GM12878 (cell line): ENCODE measurements around the gene ERAS. TPM values are rescaled to one million over a fixed set of nuclear protein-coding genes. Genes with fewer than 3 reads are reported as not detected.

ENCODE experiments used
- ATAC-seq: fragments of 200-7000 bp; cut with Tn5 transposase; 3 replicates; pipeline ENCODE4 v1.9.1; 2020; ENCODE audit warnings: mild to moderate bottlenecking, moderate library complexity
- BruUV-seq: library from RNA; stranded (reverse); fragments of 400-500 nt; replicated peaks from 2 replicates; lab custom pipeline; 2021; lab: Mats Ljungman, UMichigan
- CTCF ChIA-PET: fragments of 300-600 bp; sonication (Branson Sonifier 250); formaldehyde crosslinking; extraction: SDS; loops from one replicate; lab custom pipeline; 2021; ENCODE audit warnings: inconsistent platforms; lab: Yijun Ruan, JAX
- POLR2A ChIA-PET: fragments of 350-600 bp; formaldehyde crosslinking; extraction: SDS; loops from one replicate; lab custom pipeline; 2021; ENCODE audit warnings: inconsistent platforms; lab: Charles Lee
- RAD21 ChIA-PET: fragments of 300-600 bp; sonication (Branson Sonifier 250); formaldehyde crosslinking; loops from one replicate; lab custom pipeline; 2023; ENCODE audit warnings: antibody characterized with exemption; ENCODE audit not compliant: unreplicated experiment; lab: Charles Lee
- SMC1A ChIA-PET: fragments of 300-600 bp; sonication (Branson Sonifier 250); formaldehyde crosslinking; loops from one replicate; lab custom pipeline; 2023; ENCODE audit not compliant: unreplicated experiment, uncharacterized antibody; lab: Charles Lee
- DNase-seq: peaks from one replicate; pipeline ENCODE4 v3.0.0-alpha.2; 2011; ENCODE audit warnings: low read depth, low spot score
- FAIRE-seq: peaks from 3 replicates; lab custom pipeline; 2011; peaks lifted over from hg19 to GRCh38; lab: Jason Lieb, UNC
- H2AFZ ChIP-seq: 2 replicates; pipeline ENCODE4 v1.6.0; 2011; ENCODE audit warnings: low read depth, low read length, control low read depth; ENCODE audit not compliant: control insufficient read depth
- H3K27ac ChIP-seq: 2 replicates; pipeline ENCODE4 v1.5.1; 2011; ENCODE audit warnings: control low read depth; ENCODE audit not compliant: control insufficient read depth, insufficient read depth
- H3K27me3 ChIP-seq, 2 experiments: replicated peaks in 1 of 2; 2 replicates each; pipeline versions ENCODE4 v1.6.0 to v1.6.1; 2011; ENCODE audit warnings: low read length in 1 of 2; ENCODE audit not compliant: control insufficient read depth in 2 of 2, insufficient read depth in 2 of 2
- H3K36me3 ChIP-seq, 2 experiments: 2 replicates each; pipeline ENCODE4 v1.5.1; 2011; ENCODE audit warnings: low read length in 1 of 2; ENCODE audit not compliant: control insufficient read depth in 2 of 2, insufficient read depth in 2 of 2
- H3K4me1 ChIP-seq: 2 replicates; pipeline ENCODE4 v1.6.1; 2011; ENCODE audit warnings: mild to moderate bottlenecking, low read length, moderate library complexity, mixed read lengths; ENCODE audit not compliant: control insufficient read depth, insufficient read depth
- H3K4me2 ChIP-seq: 2 replicates; pipeline ENCODE4 v1.6.0; 2011; ENCODE audit warnings: control low read depth; ENCODE audit not compliant: control insufficient read depth, insufficient read depth
- H3K4me3 ChIP-seq: fragments of 200-600 bp; sonication (generic); 2 replicates; pipeline ENCODE4 v1.5.1; 2016
- H3K79me2 ChIP-seq: 2 replicates; pipeline ENCODE4 v1.6.0; 2011; ENCODE audit warnings: low read length; ENCODE audit not compliant: control insufficient read depth, insufficient read depth
- H3K9ac ChIP-seq: 2 replicates; pipeline ENCODE4 v1.8.0; 2011; ENCODE audit warnings: low read length, control low read depth, mixed read lengths; ENCODE audit not compliant: control insufficient read depth, insufficient read depth
- H3K9me3 ChIP-seq: replicated peaks from 3 replicates; pipeline ENCODE4 v1.5.1; 2011; ENCODE audit warnings: mild to moderate bottlenecking, low read length; ENCODE audit not compliant: control insufficient read depth, insufficient read depth
- H4K20me1 ChIP-seq: 2 replicates; pipeline ENCODE4 v1.6.0; 2011; ENCODE audit not compliant: control insufficient read depth, insufficient read depth
- BCL11A ChIP-seq: IDR thresholded peaks from 2 replicates; pipeline ENCODE4 v1.6.1; 2011; ENCODE audit warnings: low read depth, low read length
- MYB ChIP-seq: fragments of 150-350 bp; IDR thresholded peaks from 2 replicates; pipeline ENCODE4 v1.6.1; 2014; ENCODE audit warnings: mild to moderate bottlenecking, low read depth, low read length, borderline replicate concordance
- POU2F2 ChIP-seq: IDR thresholded peaks from 3 replicates; pipeline ENCODE4 v1.6.1; 2011; ENCODE audit warnings: low read depth, mild to moderate bottlenecking, low read length, borderline replicate concordance
- RCOR1 ChIP-seq: conservative IDR thresholded peaks from 2 replicates; pipeline ENCODE4 v1.6.1; 2012; ENCODE audit warnings: low read depth, low read length, improper control_type of control experiment
- SMC3 ChIP-seq: IDR thresholded peaks from 2 replicates; pipeline ENCODE4 v1.6.1; 2011; ENCODE audit warnings: low read length, improper control_type of control experiment, borderline replicate concordance
- SREBF1 ChIP-seq: IDR thresholded peaks from 2 replicates; pipeline ENCODE4 v1.6.1; 2012; ENCODE audit warnings: mild to moderate bottlenecking, low read length
- ZZZ3 ChIP-seq: IDR thresholded peaks from 2 replicates; pipeline ENCODE4 v1.6.1; 2011; ENCODE audit warnings: low read depth; ENCODE audit not compliant: control insufficient read depth, insufficient read length
- WGBS: methylation state at CpG from one replicate; pipeline ENCODE4 v1.1.6; 2016; ENCODE audit warnings: low lambda C conversion rate; ENCODE audit not compliant: insufficient replicate concordance, insufficient coverage; ENCODE audit errors: missing lambda C conversion rate; 5-methylcytosine and 5-hydroxymethylcytosine counted together
- in situ Hi-C: fragments of 300-500 bp; cut with MboI; formaldehyde crosslinking; loops from 9 replicates; pipeline ENCODE4 v1.14.3; 2018; ENCODE audit warnings: mixed read lengths
- intact Hi-C: fragments of 100-400 bp; cut with micrococcal nuclease; formaldehyde crosslinking; loops from one replicate; pipeline ENCODE4 v1.14.2; 2022; ENCODE audit not compliant: unreplicated experiment
- polyA plus RNA-seq, 11 experiments: library from polyadenylated mRNA; depleted of rRNA in 4 of 11; unstranded in 6 of 11; stranded (reverse) in 5 of 11; fragments of >200 nt; fragmentation: Nextera tagmentation in 4 of 11; fragmentation: Illumina TruSeq in 1 of 11; extraction: Ambion mirVana in 4 of 11; extraction: Trizol in 1 of 11; gene quantifications; 1 replicate in 1 of 11; 2 replicates in 10 of 11; pipeline versions ENCODE4 v1.2.1 to v1.2.3, GENCODE V29; 2011 to 2016; ENCODE audit warnings: inconsistent platforms in 2 of 11, missing spikeins in 2 of 11, low read depth in 1 of 11
- total RNA-seq, 4 experiments: library from RNA; depleted of rRNA in 3 of 4; stranded (reverse); fragments of >200 nt in 3 of 4; fragmentation: Illumina TruSeq in 1 of 4; extraction: Trizol in 1 of 4; gene quantifications; 2 replicates each; pipeline versions ENCODE4 v1.2.1 to v1.2.3, GENCODE V29; 2013 to 2021
- TF ChIP-seq, protein P1 (sequence below): IDR thresholded peaks from 2 replicates; pipeline ENCODE4 v1.6.1; 2012; ENCODE audit warnings: low read length, inconsistent platforms

The ERAS gene
- total and polyA plus RNA-seq, 10 of the 15 experiments (the other 5 are each of a cell fraction or from before 2014, with no cell fraction given), result not detected

DNA sequence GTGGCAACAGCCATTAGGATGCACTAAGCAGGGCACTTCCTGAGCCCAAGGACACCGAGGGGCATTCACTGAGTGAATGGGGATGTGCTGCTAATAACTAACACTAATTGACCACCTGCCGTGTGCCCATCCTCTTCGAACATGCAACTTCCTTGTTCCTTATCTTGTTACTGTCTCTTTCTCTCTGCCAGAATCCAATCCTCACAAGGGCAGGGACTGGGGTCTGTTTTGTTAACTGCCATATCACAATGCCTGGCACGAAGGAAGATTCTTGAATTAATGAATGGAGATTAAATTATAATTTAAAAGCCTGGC lies 1.3 kb downstream of the ERAS start (continued):
- no peak for TF ChIP-seq RCOR1
- no peak for TF ChIP-seq SMC3
- TF ChIP-seq, protein P1, sequence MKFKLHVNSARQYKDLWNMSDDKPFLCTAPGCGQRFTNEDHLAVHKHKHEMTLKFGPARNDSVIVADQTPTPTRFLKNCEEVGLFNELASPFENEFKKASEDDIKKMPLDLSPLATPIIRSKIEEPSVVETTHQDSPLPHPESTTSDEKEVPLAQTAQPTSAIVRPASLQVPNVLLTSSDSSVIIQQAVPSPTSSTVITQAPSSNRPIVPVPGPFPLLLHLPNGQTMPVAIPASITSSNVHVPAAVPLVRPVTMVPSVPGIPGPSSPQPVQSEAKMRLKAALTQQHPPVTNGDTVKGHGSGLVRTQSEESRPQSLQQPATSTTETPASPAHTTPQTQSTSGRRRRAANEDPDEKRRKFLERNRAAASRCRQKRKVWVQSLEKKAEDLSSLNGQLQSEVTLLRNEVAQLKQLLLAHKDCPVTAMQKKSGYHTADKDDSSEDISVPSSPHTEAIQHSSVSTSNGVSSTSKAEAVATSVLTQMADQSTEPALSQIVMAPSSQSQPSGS, result no peak

DNA sequence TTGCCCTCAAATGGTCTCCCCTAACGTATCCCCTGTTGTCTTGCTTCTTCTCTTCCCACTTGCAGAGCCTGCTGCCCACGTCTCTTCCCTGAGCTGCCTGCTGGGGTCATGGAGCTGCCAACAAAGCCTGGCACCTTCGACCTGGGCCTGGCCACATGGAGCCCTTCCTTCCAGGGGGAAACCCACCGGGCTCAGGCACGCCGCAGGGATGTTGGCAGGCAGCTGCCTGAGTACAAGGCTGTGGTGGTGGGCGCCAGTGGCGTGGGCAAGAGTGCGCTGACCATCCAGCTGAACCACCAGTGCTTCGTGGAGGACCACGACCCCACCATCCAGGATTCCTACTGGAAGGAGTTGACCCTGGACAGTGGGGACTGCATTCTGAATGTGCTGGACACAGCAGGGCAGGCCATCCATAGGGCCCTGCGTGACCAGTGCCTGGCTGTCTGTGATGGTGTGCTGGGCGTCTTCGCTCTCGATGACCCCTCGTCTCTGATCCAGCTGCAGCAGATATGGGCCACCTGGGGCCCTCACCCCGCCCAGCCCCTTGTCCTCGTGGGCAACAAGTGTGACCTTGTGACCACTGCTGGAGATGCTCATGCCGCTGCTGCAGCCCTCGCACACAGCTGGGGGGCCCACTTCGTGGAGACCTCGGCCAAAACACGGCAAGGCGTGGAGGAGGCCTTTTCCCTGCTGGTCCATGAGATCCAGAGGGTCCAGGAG lies 2.9 kb downstream of the ERAS start:
- H3K27me3 ChIP-seq, result 0 out of 4 replicates have a peak, but pooled peaks cover 0 to 2% of the 10 kb centered on the region in 2 experiments
- FAIRE-seq (no peak), ATAC-seq (no peak), DNase-seq (no peak)
- H3K4me3 ChIP-seq, result no peak overlapping the region
- no peak overlapping the region for H3K27ac ChIP-seq
- H3K9me3 ChIP-seq, result no peaks in the 10 kb centered on the region; the same call in 2 of the 3 replicates
- no peak overlapping the region for H3K4me2 ChIP-seq
- TF ChIP-seq ZZZ3 (no peak), POU2F2 (no peak), BCL11A (no peak), MYB (no peak), SREBF1 (no peak)
- no peaks in the 10 kb centered on the region for H3K79me2 ChIP-seq
- intact Hi-C loops, result no loop called here
- H4K20me1 ChIP-seq, result no peaks in the 10 kb centered on the region
- no peak overlapping the region for H3K9ac ChIP-seq
- BruUV-seq, result no TSS peak
- no peaks in the 10 kb centered on the region for H3K36me3 ChIP-seq
- in situ Hi-C loops, result loop anchor here (5.0 to 10.0 kb wide), 2 partner anchors 37 to 54 kb away; no protein-coding TSS in a partner anchor
- ChIA-PET RAD21 (no interaction called here), SMC1A (no interaction called here), POLR2A (no interaction called here), CTCF (no interaction called here)
- H3K4me1 ChIP-seq, result no peaks in the 10 kb centered on the region
- H2AFZ ChIP-seq, result no peak overlapping the region
- WGBS, result 58% methylated on average over 21 of the region's 24 CpGs
